Kidney epithelial cell (primary cell): ENCODE data around the gene ENPP1. TPM values are rescaled to one million over a fixed set of nuclear protein-coding genes. Genes with fewer than 3 reads are reported as not detected.

Experiments
- DNase-seq: peaks from one replicate; pipeline ENCODE4 v3.0.0-alpha.2; 2010; ENCODE audit warnings: low read depth
- H3K27me3 ChIP-seq: 2 replicates; pipeline ENCODE4 v1.6.0; 2011; ENCODE audit warnings: low read length; ENCODE audit not compliant: control insufficient read depth, insufficient read depth
- H3K36me3 ChIP-seq: 2 replicates; pipeline ENCODE4 v1.5.1; 2011; ENCODE audit warnings: low read length; ENCODE audit not compliant: control insufficient read depth, insufficient read depth
- H3K4me3 ChIP-seq: 2 replicates; pipeline ENCODE4 v1.5.1; 2011; ENCODE audit warnings: low read depth, mild to moderate bottlenecking, control low read depth, low read length
- total RNA-seq: library from RNA; depleted of rRNA; stranded (reverse); fragments of >200 nt; gene quantifications from 2 replicates; pipeline ENCODE4 v1.2.3, GENCODE V29; 2015
- TF ChIP-seq, protein P1 (sequence below): IDR thresholded peaks from 2 replicates; pipeline ENCODE4 v1.5.1; 2011; ENCODE audit warnings: mild to moderate bottlenecking, moderate library complexity, low read length, control low read depth, inconsistent platforms; ENCODE audit not compliant: insufficient read depth, poor library complexity, severe bottlenecking

The ENPP1 gene
- total RNA-seq, result 1.2 and 1.3 TPM in 2 replicates

DNA sequence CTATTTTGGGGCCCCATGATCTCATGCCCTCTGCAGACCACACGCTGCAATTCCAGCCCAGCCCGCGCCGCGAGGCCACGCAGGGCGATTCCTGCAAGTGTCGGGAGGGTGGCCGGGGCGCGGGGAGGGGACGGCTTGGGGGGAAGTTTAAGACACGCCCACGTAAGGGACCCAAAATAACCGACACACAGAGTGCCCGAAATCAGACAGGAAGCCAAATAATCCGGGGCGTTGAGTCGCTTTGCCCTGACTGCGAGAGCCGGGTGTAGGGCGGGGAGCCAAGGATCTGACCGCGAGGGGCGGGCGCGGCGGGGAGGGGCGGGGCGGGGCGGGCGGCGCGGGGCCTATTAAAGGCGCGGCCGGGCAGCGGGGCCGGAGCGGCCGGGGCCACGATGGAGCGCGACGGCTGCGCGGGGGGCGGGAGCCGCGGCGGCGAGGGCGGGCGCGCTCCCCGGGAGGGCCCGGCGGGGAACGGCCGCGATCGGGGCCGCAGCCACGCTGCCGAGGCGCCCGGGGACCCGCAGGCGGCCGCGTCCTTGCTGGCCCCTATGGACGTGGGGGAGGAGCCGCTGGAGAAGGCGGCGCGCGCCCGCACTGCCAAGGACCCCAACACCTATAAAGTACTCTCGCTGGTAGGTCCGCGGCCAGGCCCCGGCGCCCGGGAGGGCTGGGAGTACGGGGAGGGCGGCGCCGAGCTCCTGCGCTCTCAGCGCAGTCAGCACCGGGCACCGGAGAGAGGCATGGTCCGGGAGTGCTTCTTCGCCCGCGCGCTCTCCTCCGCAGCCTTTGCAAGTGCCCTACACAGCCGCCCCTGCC, at the start of gene ENPP1:
Gene ENPP1 (plus strand): TSS at position 377 of the 816 bp plus-strand sequence. CDS start 16 bp downstream, at position 393.
- TF ChIP-seq, protein P1, sequence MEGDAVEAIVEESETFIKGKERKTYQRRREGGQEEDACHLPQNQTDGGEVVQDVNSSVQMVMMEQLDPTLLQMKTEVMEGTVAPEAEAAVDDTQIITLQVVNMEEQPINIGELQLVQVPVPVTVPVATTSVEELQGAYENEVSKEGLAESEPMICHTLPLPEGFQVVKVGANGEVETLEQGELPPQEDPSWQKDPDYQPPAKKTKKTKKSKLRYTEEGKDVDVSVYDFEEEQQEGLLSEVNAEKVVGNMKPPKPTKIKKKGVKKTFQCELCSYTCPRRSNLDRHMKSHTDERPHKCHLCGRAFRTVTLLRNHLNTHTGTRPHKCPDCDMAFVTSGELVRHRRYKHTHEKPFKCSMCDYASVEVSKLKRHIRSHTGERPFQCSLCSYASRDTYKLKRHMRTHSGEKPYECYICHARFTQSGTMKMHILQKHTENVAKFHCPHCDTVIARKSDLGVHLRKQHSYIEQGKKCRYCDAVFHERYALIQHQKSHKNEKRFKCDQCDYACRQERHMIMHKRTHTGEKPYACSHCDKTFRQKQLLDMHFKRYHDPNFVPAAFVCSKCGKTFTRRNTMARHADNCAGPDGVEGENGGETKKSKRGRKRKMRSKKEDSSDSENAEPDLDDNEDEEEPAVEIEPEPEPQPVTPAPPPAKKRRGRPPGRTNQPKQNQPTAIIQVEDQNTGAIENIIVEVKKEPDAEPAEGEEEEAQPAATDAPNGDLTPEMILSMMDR, result no peak

DNA sequence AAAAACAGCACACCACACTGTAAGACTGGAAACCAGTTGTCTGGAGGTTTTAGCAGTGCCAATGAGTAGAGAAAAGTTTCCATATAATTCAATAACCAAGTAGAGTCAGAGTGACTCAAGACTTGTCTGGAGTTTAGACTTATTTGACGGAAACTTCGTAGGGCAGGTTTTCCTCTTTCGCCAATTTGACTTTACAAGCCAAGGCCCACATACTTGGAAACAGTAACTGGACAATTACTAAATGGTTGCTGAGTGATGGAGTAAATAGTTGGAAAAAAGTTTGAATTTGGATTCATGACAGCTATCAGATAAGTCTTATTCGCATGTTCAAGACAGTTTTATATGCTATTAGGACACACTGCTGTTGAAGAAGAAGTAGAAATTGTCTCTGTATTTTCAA, 48.9 kb upstream of the ENPP1 start:
- DNase-seq, result no peak
- no peaks in the 10 kb centered on the region for H3K36me3 ChIP-seq
- H3K27me3 ChIP-seq, result no peaks in the 10 kb centered on the region
- no peak overlapping the region for H3K4me3 ChIP-seq
- TF ChIP-seq, protein P1, result no peak

More for the DNA sequence above, at the start of gene ENPP1:
- H3K4me3 ChIP-seq, result peak within 1 kb of the TSS; percentile 45
- H3K36me3 ChIP-seq, result no peaks in the 10 kb centered on the region
- no peak for DNase-seq
- H3K27me3 ChIP-seq, result no peaks in the 10 kb centered on the region

DNA sequence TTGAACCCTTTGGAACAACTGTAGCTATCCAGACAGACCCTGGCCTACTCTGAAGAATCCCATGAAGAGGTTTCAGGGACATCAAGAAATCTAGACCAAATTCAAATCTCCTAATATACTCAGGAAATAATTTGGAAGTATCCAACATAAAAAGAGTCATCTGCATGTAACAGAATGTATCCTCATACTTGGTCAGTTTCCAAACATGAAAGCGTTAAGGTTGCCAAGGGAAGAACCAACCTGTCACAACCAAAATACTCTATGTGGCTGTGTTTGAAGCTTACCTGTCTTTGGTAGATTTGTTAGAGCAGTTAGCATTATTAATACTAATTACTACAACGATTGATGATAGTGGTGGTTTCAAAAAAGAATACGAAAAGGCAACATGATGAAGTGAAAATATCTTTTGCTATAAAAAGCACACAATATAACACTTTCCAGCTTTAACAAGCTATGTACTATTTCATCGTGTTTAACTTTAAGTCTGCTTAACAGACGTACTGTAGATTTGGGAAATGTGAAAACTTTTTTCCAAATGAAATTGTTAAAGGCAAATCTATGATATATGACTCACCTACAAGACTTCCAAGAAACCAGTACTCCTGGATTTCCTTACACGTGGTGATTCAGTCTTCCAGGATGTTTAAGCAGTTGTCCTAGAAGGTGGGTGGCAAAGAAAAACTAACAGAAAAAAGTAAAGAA, 46.6 kb upstream of the ENPP1 start:
- DNase-seq, result peak; percentile 23

DNA sequence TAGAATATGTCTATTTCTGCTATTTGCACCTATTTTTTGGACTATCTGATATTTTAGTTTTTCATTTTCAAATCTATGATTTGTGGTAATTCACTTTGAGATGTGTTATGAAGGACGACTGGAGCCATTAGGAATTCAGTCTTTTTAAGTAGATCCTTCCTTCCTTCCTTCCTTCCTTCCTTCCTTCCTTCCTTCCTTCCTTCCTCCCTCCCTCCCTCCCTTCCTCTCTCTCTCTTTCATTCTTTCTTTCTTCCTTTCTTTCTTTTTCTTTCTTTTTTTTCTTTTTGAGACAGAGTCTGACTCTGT, 46.1 kb upstream of the ENPP1 start:
- no peak overlapping the region for H3K4me3 ChIP-seq
- H3K36me3 ChIP-seq, result no peaks in the 10 kb centered on the region
- TF ChIP-seq, protein P1, result no peak
- no peaks in the 10 kb centered on the region for H3K27me3 ChIP-seq
- no peak for DNase-seq

More for the DNA sequence above, 46.6 kb upstream of the ENPP1 start:
- no peak overlapping the region for H3K4me3 ChIP-seq
- H3K27me3 ChIP-seq, result no peaks in the 10 kb centered on the region
- H3K36me3 ChIP-seq, result no peaks in the 10 kb centered on the region
- TF ChIP-seq, protein P1, result no peak

- no peak for DNase-seq
- TF ChIP-seq, protein P1, result no peak
- Histone ChIP-seq H3K27me3 (no peaks in the 10 kb centered on the region), H3K36me3 (no peaks in the 10 kb centered on the region), H3K4me3 (no peak overlapping the region)
Observed at GRCh38 chr6:131762984-131763383, 44.8 kb upstream of the ENPP1 start.
